HepG2 (cell line): Measurements from ENCODE around the gene ALPL. TPM values are rescaled to one million over a fixed set of nuclear protein-coding genes. Genes with fewer than 3 reads are reported as not detected.

Source experiments
- ATF5 ChIP-seq: sonication (generic); formaldehyde crosslinking; IDR thresholded peaks from 2 replicates; pipeline ENCODE4 v1.4.0; 2020; ENCODE audit warnings: mild to moderate bottlenecking, low read depth, missing genetic modification reagents
- HOXD1 ChIP-seq: sonication (generic); formaldehyde crosslinking; IDR thresholded peaks from 2 replicates; pipeline ENCODE4 v1.5.0; 2020; ENCODE audit warnings: missing genetic modification reagents
- KLF6 ChIP-seq: IDR thresholded peaks from 2 replicates; pipeline ENCODE4 v1.8.0; 2016; ENCODE audit warnings: missing biosample characterization, missing genetic modification reagents
- LRRFIP1 ChIP-seq: sonication (generic); formaldehyde crosslinking; conservative IDR thresholded peaks from 2 replicates; pipeline ENCODE4 v1.4.0; 2020; ENCODE audit warnings: missing genetic modification reagents
- MAF1 ChIP-seq: sonication (generic); formaldehyde crosslinking; IDR thresholded peaks from 2 replicates; pipeline ENCODE4 v1.5.0; 2020; ENCODE audit warnings: missing genetic modification reagents, borderline replicate concordance
- MNT ChIP-seq: fragments of 450-650 bp; IDR thresholded peaks from 2 replicates; pipeline ENCODE4 v1.6.1; 2016
- NCOA2 ChIP-seq: sonication (generic); formaldehyde crosslinking; IDR thresholded peaks from 2 replicates; pipeline ENCODE4 v1.8.0; 2022; ENCODE audit warnings: inconsistent platforms
- NFKB2 ChIP-seq: sonication (generic); formaldehyde crosslinking; IDR thresholded peaks from 2 replicates; pipeline ENCODE4 v1.4.0; 2020; ENCODE audit warnings: missing genetic modification reagents, borderline replicate concordance
- PBX2 ChIP-seq: IDR thresholded peaks from 2 replicates; pipeline ENCODE4 v1.6.1; 2016; ENCODE audit warnings: control low read depth
- PITX1 ChIP-seq: sonication (generic); formaldehyde crosslinking; IDR thresholded peaks from 2 replicates; pipeline ENCODE4 v1.5.1; 2020; ENCODE audit warnings: mild to moderate bottlenecking, missing genetic modification reagents
- SNAPC5 ChIP-seq: sonication (generic); formaldehyde crosslinking; IDR thresholded peaks from 2 replicates; pipeline ENCODE4 v1.8.1; 2023; ENCODE audit warnings: mild to moderate bottlenecking, missing genetic modification reagents, borderline replicate concordance
- TGIF2 ChIP-seq: IDR thresholded peaks from 2 replicates; pipeline ENCODE4 v1.6.1; 2016; ENCODE audit warnings: control low read depth, missing compliant biosample characterization
- TSC22D2 ChIP-seq: sonication (generic); formaldehyde crosslinking; IDR thresholded peaks from 2 replicates; pipeline ENCODE4 v1.5.1; 2020; ENCODE audit warnings: missing genetic modification reagents, mild to moderate bottlenecking, borderline replicate concordance
- U2AF1 ChIP-seq: fragments of 200-400 bp; formaldehyde crosslinking; optimal IDR thresholded peaks from 2 replicates; pipeline ENCODE3; 2017; ENCODE audit warnings: mild to moderate bottlenecking, low read depth, low read length
- ZNF260 ChIP-seq: sonication (generic); formaldehyde crosslinking; IDR thresholded peaks from 2 replicates; pipeline ENCODE4 v1.4.0; 2020; ENCODE audit warnings: missing genetic modification reagents, low read depth, mild to moderate bottlenecking, borderline replicate concordance
- ZNF317 ChIP-seq: sonication (generic); formaldehyde crosslinking; IDR thresholded peaks from 2 replicates; pipeline ENCODE4 v1.5.0; 2020; ENCODE audit warnings: mild to moderate bottlenecking, missing genetic modification reagents
- ZNF362 ChIP-seq: sonication (generic); formaldehyde crosslinking; IDR thresholded peaks from 2 replicates; pipeline ENCODE4 v1.4.0; 2020; ENCODE audit warnings: missing genetic modification reagents, mild to moderate bottlenecking, borderline replicate concordance
- ZNF501 ChIP-seq: sonication (generic); formaldehyde crosslinking; IDR thresholded peaks from 2 replicates; pipeline ENCODE4 v1.5.1; 2020; ENCODE audit warnings: mild to moderate bottlenecking, moderate library complexity, missing genetic modification reagents
- ZNF589 ChIP-seq: sonication (generic); formaldehyde crosslinking; conservative IDR thresholded peaks from 2 replicates; pipeline ENCODE4 v1.8.0; 2022; ENCODE audit warnings: mild to moderate bottlenecking, moderate library complexity, missing genetic modification reagents
- ZNF607 ChIP-seq: sonication (generic); formaldehyde crosslinking; IDR thresholded peaks from 2 replicates; pipeline ENCODE4 v1.5.1; 2020; ENCODE audit warnings: missing genetic modification reagents, mild to moderate bottlenecking, borderline replicate concordance
- ZNF740 ChIP-seq: sonication (generic); formaldehyde crosslinking; IDR thresholded peaks from 2 replicates; pipeline ENCODE4 v1.4.0; 2020; ENCODE audit warnings: missing genetic modification reagents
- ZSCAN21 ChIP-seq: sonication (generic); formaldehyde crosslinking; IDR thresholded peaks from 2 replicates; pipeline ENCODE4 v1.8.0; 2022; ENCODE audit warnings: mild to moderate bottlenecking, missing genetic modification reagents, moderate library complexity, borderline replicate concordance
- polyA plus RNA-seq, 8 experiments: library from polyadenylated mRNA; depleted of rRNA in 3 of 8; stranded (reverse) in 7 of 8; unstranded in 1 of 8; fragments of >200 nt; fragmentation: Illumina TruSeq in 4 of 8; extraction: Trizol in 4 of 8; gene quantifications; 2 replicates each; pipeline versions ENCODE4 v1.2.1 to v1.2.3, GENCODE V29; 2011 to 2016; ENCODE audit warnings: low read depth in 4 of 8, missing spikeins in 1 of 8, mixed read lengths in 1 of 8; ENCODE audit not compliant: insufficient read depth in 1 of 8
- total RNA-seq, 5 experiments: library from RNA; depleted of rRNA; stranded (reverse); fragments of >200 nt; fragmentation: Illumina TruSeq; extraction: Trizol; gene quantifications; 2 replicates each; pipeline ENCODE4 v1.2.3, GENCODE V29; 2016; ENCODE audit warnings: low read depth in 1 of 5

ALPL gene
- total and polyA plus RNA-seq, 2 of the 13 experiments (the other 11 are each of a cell fraction or from before 2014, with no cell fraction given) = 0.12 TPM; not detected in 1

GRCh38 chr1:21623410-21623961 lies 114.3 kb downstream of the ALPL start (continued):
- TF ChIP-seq TSC22D2 (no peak), LRRFIP1 (CRISPR knock-in tag) (no peak), ATF5 (CRISPR knock-in tag) (no peak), U2AF1 (no peak), HOXD1 (CRISPR knock-in tag) (0 out of 2 replicates have a peak, but pooled peaks have one; percentile 67), ZSCAN21 (CRISPR knock-in tag) (no peak), TGIF2 (CRISPR knock-in tag) (0 out of 2 replicates have a peak, but pooled peaks have one; percentile 48), PBX2 (CRISPR knock-in tag) (no peak), KLF6 (no peak), ZNF607 (CRISPR knock-in tag) (no peak; the same call in 1 of the 2 replicates), NFKB2 (CRISPR knock-in tag) (no peak), ZNF260 (CRISPR knock-in tag) (no peak), SNAPC5 (no peak), ZNF362 (CRISPR knock-in tag) (no peak; the same call in 1 of the 2 replicates), MAF1 (CRISPR knock-in tag) (no peak), PITX1 (0 out of 2 replicates have a peak, but pooled peaks have one; percentile 17), ZNF589 (CRISPR knock-in tag) (peak; percentile 58; the same call in 1 of the 2 replicates), NCOA2 (CRISPR knock-in tag) (peak; percentile 77), ZNF501 (0 out of 2 replicates have a peak, but pooled peaks have one; percentile 9), MNT (peak; percentile 13; the same call in 1 of the 2 replicates), ZNF317 (CRISPR knock-in tag) (peak; percentile 53; the same call in 1 of the 2 replicates), ZNF740 (no peak)
